Ectodermal cell (in vitro differentiated cells): ENCODE data around the gene RAB11FIP5.

ENCODE experiments used
- H3K27ac ChIP-seq: 2 replicates; pipeline ENCODE4 v1.7.0; 2013; ENCODE audit warnings: mild to moderate bottlenecking, low read depth, low read length; ENCODE audit not compliant: insufficient read depth, poor library complexity, severe bottlenecking
- H3K27me3 ChIP-seq: 2 replicates; pipeline ENCODE4 v1.7.0; 2013; ENCODE audit warnings: mild to moderate bottlenecking, low read length; ENCODE audit not compliant: insufficient read depth, control insufficient read depth, poor library complexity, severe bottlenecking
- H3K36me3 ChIP-seq: one replicate; pipeline ENCODE4 v1.7.0; 2013; ENCODE audit warnings: low read length; ENCODE audit not compliant: control insufficient read depth, insufficient read depth
- H3K4me1 ChIP-seq: one replicate; pipeline ENCODE4 v1.7.0; 2013; ENCODE audit warnings: low read length; ENCODE audit not compliant: control insufficient read depth, insufficient read depth
- H3K4me3 ChIP-seq: 2 replicates; pipeline ENCODE4 v1.7.0; 2013; ENCODE audit warnings: low read depth, low read length, control low read depth; ENCODE audit not compliant: insufficient read depth
- H3K9me3 ChIP-seq: 2 replicates; pipeline ENCODE4 v1.7.0; 2013; ENCODE audit warnings: mild to moderate bottlenecking, low read length, moderate library complexity; ENCODE audit not compliant: control insufficient read depth
- WGBS, 2 experiments: methylation state at CpG; one replicate each; pipeline ENCODE4 v1.1.7; 2013; ENCODE audit warnings: missing lambda C conversion rate in 2 of 2; 5-methylcytosine and 5-hydroxymethylcytosine counted together

RAB11FIP5 gene

DNA sequence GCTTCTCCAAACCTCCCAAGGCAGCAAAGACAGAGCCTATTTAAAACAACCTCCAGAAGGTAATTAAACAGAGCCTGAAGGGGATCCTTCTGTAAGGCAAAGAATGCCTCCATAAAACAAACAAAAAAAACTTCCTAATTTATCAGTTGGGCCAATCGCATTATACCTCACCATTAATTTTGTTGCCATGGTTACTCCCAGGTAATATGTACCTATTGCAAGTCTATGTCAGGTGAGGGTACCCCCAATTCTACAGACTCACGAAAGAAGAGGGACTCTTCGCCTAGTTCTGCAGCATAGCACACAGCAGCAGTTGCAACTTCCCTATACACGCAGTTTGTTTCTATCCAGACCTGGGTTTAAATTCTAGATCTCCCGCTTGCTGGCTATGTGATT, 80.0 kb downstream of the RAB11FIP5 start:
- no peak overlapping the region for H3K4me3 ChIP-seq
- H3K27ac ChIP-seq = no peak overlapping the region
- H3K27me3 ChIP-seq = no peaks in the 10 kb centered on the region
- no peaks in the 10 kb centered on the region for H3K36me3 ChIP-seq
- H3K4me1 ChIP-seq = peaks cover 6% of the 10 kb centered on the region
- H3K9me3 ChIP-seq = no peaks in the 10 kb centered on the region
- 94 to 96% methylated on average over 5 of the region's 5 CpGs for WGBS, 2 experiments

DNA sequence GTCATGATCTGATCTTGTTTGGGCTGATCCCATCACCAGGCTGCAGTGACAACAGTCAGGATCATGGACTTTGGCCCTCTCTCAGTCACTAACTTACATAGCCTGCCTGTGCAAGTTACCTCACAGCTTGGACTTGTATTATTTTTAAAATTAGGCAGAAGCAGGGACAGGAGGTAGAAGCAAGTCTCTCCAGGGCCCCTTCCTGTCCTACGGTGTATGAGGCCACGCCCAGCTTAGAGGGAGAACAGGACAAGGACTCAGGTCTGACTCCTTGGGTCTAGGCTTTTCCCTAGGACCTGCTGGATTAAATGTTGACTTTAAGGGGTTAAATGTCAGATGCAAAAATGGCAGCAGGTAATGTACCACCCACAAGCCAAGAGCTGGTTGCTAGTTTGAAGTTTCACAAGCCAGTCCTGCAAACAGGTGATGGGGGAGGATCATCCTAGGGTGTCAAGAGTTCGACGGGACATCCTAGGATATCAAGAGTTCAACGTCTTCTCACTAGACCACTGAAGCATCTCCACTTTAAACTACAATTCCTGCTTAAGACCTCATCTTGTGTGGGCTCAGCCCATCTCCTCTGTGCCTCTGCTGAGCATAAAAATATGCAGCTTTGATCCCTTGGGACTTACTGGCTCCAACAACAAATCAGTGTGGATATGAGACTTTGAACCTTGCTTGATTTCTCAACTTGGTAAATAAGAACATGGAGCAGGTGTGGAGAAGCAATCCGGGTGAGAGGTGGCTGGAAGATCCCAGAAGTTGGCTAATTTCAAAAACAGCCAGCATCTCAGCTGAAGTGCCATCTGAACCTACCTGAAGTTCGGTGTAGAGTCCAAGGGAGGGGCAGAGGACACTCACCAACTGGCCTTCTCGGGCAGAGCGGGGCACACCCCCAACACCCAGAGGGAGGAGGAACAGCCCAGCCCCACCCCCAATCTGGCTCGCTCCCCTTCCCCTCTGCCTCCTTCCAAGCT, 80.7 kb downstream of the RAB11FIP5 start:
- 86 to 92% methylated on average over 10 of the region's 10 CpGs for WGBS, 2 experiments

GRCh38 chr2:73031095-73031678, 81.6 kb downstream of the RAB11FIP5 start:
- 94 to 95% methylated on average over 2 to 3 of the region's 3 CpGs for WGBS, 2 experiments

More for the DNA sequence above, 80.7 kb downstream of the RAB11FIP5 start:
- no peaks in the 10 kb centered on the region for H3K36me3 ChIP-seq
- H3K27ac ChIP-seq = no peak overlapping the region
- H3K4me3 ChIP-seq = no peak overlapping the region
- H3K9me3 ChIP-seq = no peaks in the 10 kb centered on the region
- no peaks in the 10 kb centered on the region for H3K27me3 ChIP-seq
- peaks cover 6% of the 10 kb centered on the region for H3K4me1 ChIP-seq

GRCh38 chr2:73028841-73029240, 83.9 kb downstream of the RAB11FIP5 start:
- WGBS, 2 experiments = 82 to 86% methylated on average over 10 of the region's 10 CpGs
- H3K9me3 ChIP-seq = no peaks in the 10 kb centered on the region
- no peaks in the 10 kb centered on the region for H3K36me3 ChIP-seq
- H3K27ac ChIP-seq = no peak overlapping the region
- H3K4me1 ChIP-seq = no peaks in the 10 kb centered on the region
- H3K4me3 ChIP-seq = no peak overlapping the region
- no peaks in the 10 kb centered on the region for H3K27me3 ChIP-seq

More at GRCh38 chr2:73031095-73031678, 81.6 kb downstream of the RAB11FIP5 start:
- Histone ChIP-seq H3K27me3 (no peaks in the 10 kb centered on the region), H3K36me3 (no peaks in the 10 kb centered on the region), H3K27ac (no peak overlapping the region), H3K4me3 (no peak overlapping the region), H3K4me1 (peaks cover 3% of the 10 kb centered on the region), H3K9me3 (no peaks in the 10 kb centered on the region)

- 89 to 95% methylated on average over 1 of the region's 1 CpG for WGBS, 2 experiments
Observed at GRCh38 chr2:73027340-73027739, 85.4 kb downstream of the RAB11FIP5 start.

DNA sequence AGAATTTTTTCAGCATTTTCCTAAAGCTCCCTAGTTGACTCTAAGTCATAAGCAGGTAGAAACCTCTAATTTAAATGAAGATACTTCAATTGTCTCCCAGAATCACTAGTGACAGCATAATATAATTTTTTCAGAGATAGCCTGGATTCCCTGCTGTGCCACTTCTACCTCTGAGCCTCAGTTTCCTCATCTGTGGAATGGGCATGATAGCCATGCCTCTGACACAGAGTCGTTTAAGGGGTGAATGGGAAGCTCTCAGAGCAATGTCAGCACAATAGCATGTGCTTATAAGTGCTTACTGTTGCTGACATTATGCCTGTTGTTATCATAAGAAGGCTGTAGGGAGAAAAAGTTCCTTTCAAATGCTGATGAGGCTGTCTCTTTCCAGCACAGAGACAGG, 89.3 kb downstream of the RAB11FIP5 start:
- WGBS, 2 experiments = 71 to 81% methylated on average over 1 of the region's 1 CpG
- no peak overlapping the region for H3K4me3 ChIP-seq
- H3K4me1 ChIP-seq = no peaks in the 10 kb centered on the region
- no peaks in the 10 kb centered on the region for H3K36me3 ChIP-seq
- H3K27me3 ChIP-seq = no peaks in the 10 kb centered on the region
- no peaks in the 10 kb centered on the region for H3K9me3 ChIP-seq
- no peak overlapping the region for H3K27ac ChIP-seq

More at GRCh38 chr2:73027340-73027739, 85.4 kb downstream of the RAB11FIP5 start:
- Histone ChIP-seq H3K4me1 (no peaks in the 10 kb centered on the region), H3K9me3 (no peaks in the 10 kb centered on the region), H3K27me3 (no peaks in the 10 kb centered on the region), H3K4me3 (no peak overlapping the region), H3K36me3 (no peaks in the 10 kb centered on the region), H3K27ac (no peak overlapping the region)
